OCI-LY7 (cell line): ENCODE data around the gene DGCR8. TPM values are rescaled to one million over a fixed set of nuclear protein-coding genes. Genes with fewer than 3 reads are reported as not detected.

Experiments used
- BruUV-seq: library from RNA; stranded (reverse); fragments of 400-500 nt; replicated peaks from 2 replicates; lab custom pipeline; 2021; lab: Mats Ljungman, UMichigan
- CTCF ChIA-PET: fragments of 300-600 bp; sonication (Branson Sonifier 250); formaldehyde crosslinking; loops from one replicate; lab custom pipeline; 2022; ENCODE audit warnings: antibody characterized with exemption; ENCODE audit not compliant: unreplicated experiment; lab: Charles Lee
- POLR2A ChIA-PET: fragments of 300-600 bp; sonication (Branson Sonifier 250); formaldehyde crosslinking; loops from one replicate; lab custom pipeline; 2022; ENCODE audit warnings: antibody characterized with exemption; lab: Charles Lee
- DNase-seq: peaks from one replicate; pipeline ENCODE4 v3.0.0-alpha.2; 2015; ENCODE audit warnings: low spot score
- H2AFZ ChIP-seq: fragments of 200-600 bp; sonication (generic), shearing (Covaris generic); 2 replicates; pipeline ENCODE4 v1.6.1; 2014; ENCODE audit warnings: mild to moderate bottlenecking, antibody characterized with exemption, low read length, moderate library complexity
- H3K27ac ChIP-seq: fragments of 200-600 bp; sonication (generic); 2 replicates; pipeline ENCODE4 v1.5.1; 2014; ENCODE audit warnings: mixed run types, low read depth, mild to moderate bottlenecking, moderate library complexity, low read length, inconsistent platforms; ENCODE audit not compliant: poor library complexity, severe bottlenecking
- H3K36me3 ChIP-seq: fragments of 200-600 bp; sonication (generic); 2 replicates; pipeline ENCODE4 v1.6.1; 2014; ENCODE audit warnings: mild to moderate bottlenecking, antibody characterized with exemption, low read length, moderate library complexity, mixed read lengths; ENCODE audit not compliant: insufficient read depth
- H3K4me1 ChIP-seq: fragments of 200-600 bp; sonication (generic); 2 replicates; pipeline ENCODE4 v1.5.1; 2014; ENCODE audit warnings: mild to moderate bottlenecking, low read length; ENCODE audit not compliant: insufficient read depth, poor library complexity, severe bottlenecking
- H3K4me2 ChIP-seq: fragments of 200-600 bp; sonication (generic); 2 replicates; pipeline ENCODE4 v1.6.1; 2014; ENCODE audit warnings: mild to moderate bottlenecking, low read length
- H3K4me3 ChIP-seq: fragments of 200-600 bp; sonication (generic); 2 replicates; pipeline ENCODE4 v1.5.1; 2014; ENCODE audit warnings: mild to moderate bottlenecking, low read depth, low read length; ENCODE audit not compliant: poor library complexity, severe bottlenecking
- H3K79me2 ChIP-seq: fragments of 200-600 bp; sonication (generic); 2 replicates; pipeline ENCODE4 v1.6.1; 2016; ENCODE audit warnings: low read depth, mild to moderate bottlenecking, low read length, moderate library complexity, mixed read lengths; ENCODE audit not compliant: insufficient read depth
- H3K9me2 ChIP-seq: fragments of 200-600 bp; sonication (generic); 2 replicates; pipeline ENCODE4 v1.6.1; 2016; ENCODE audit warnings: mild to moderate bottlenecking, low read length, mixed read lengths; ENCODE audit not compliant: insufficient read depth
- H3K9me3 ChIP-seq: fragments of 200-600 bp; sonication (generic); 2 replicates; pipeline ENCODE4 v1.6.1; 2014; ENCODE audit warnings: mild to moderate bottlenecking, mixed run types, low read length, mixed read lengths
- H4K20me1 ChIP-seq: fragments of 200-600 bp; sonication (generic); 2 replicates; pipeline ENCODE4 v1.6.1; 2014; ENCODE audit warnings: mild to moderate bottlenecking, antibody characterized with exemption, low read length, moderate library complexity, mixed read lengths; ENCODE audit not compliant: insufficient read depth
- CTCF ChIP-seq: fragments of 200-600 bp; sonication (generic); conservative IDR thresholded peaks from 2 replicates; pipeline ENCODE4 v1.5.1; 2014; ENCODE audit warnings: mild to moderate bottlenecking, antibody characterized with exemption, low read length, moderate library complexity, mixed read lengths
- EZH2phosphoT487 ChIP-seq: fragments of 200-600 bp; sonication (generic); IDR thresholded peaks from 2 replicates; pipeline ENCODE4 v1.6.1; 2018; ENCODE audit warnings: low read depth, borderline replicate concordance, mild to moderate bottlenecking, mixed run types, antibody characterized with exemption, low read length, moderate library complexity, mixed read lengths
- intact Hi-C: fragments of 100-400 bp; cut with micrococcal nuclease; formaldehyde crosslinking; loops from one replicate; pipeline ENCODE4 v1.10.0; 2022; ENCODE audit not compliant: unreplicated experiment
- total RNA-seq, 2 experiments: library from RNA; depleted of rRNA in 1 of 2; stranded (reverse); fragments of >200 nt in 1 of 2; shearing (Covaris generic) in 1 of 2; gene quantifications; 2 replicates each; pipeline ENCODE4 v1.2.3, GENCODE V29; 2014 to 2022

DGCR8 gene
- total RNA-seq, 2 experiments from 2014 or later: 49.5 to 68.2 TPM

- BruUV-seq: no TSS peak
- peaks cover 23% of the 10 kb centered on the region for H3K36me3 ChIP-seq
- H2AFZ ChIP-seq: no peak overlapping the region
- POLR2A ChIA-PET: no interaction called here
- H3K9me2 ChIP-seq: no peaks in the 10 kb centered on the region
- no peak for DNase-seq
- intact Hi-C loops: no loop called here
- no peak overlapping the region for H3K4me2 ChIP-seq
- no peaks in the 10 kb centered on the region for H3K9me3 ChIP-seq
- H4K20me1 ChIP-seq: no peaks in the 10 kb centered on the region
- no peak overlapping the region for H3K27ac ChIP-seq
- H3K4me1 ChIP-seq: peaks cover under 1% of the 10 kb centered on the region
- no peak overlapping the region for H3K4me3 ChIP-seq
- CTCF ChIA-PET: no interaction called here
- TF ChIP-seq EZH2phosphoT487 (no peak), CTCF (no peak)
- no peaks in the 10 kb centered on the region for H3K79me2 ChIP-seq
These were observed 39.5 kb upstream of the DGCR8 start for GRCh38 chr22:20040327-20041200.

GRCh38 chr22:20043057-20043996, 36.7 kb upstream of the DGCR8 start:
- H3K27ac ChIP-seq: no peak overlapping the region
- DNase-seq: no peak
- H3K9me3 ChIP-seq: no peaks in the 10 kb centered on the region
- no peak overlapping the region for H2AFZ ChIP-seq
- BruUV-seq: no TSS peak
- POLR2A ChIA-PET: no interaction called here
- no peaks in the 10 kb centered on the region for H3K9me2 ChIP-seq
- intact Hi-C loops: no loop called here
- H3K4me3 ChIP-seq: no peak overlapping the region
- TF ChIP-seq CTCF (no peak), EZH2phosphoT487 (no peak)
- H3K4me1 ChIP-seq: no peaks in the 10 kb centered on the region
- H3K79me2 ChIP-seq: no peaks in the 10 kb centered on the region
- CTCF ChIA-PET: no interaction called here
- no peaks in the 10 kb centered on the region for H4K20me1 ChIP-seq
- H3K36me3 ChIP-seq: peaks cover 18% of the 10 kb centered on the region
- no peak overlapping the region for H3K4me2 ChIP-seq
